ENCODE results near the gene NTRK2.
A peak's percentile ranks its signal among the peaks of the same experiment; 100 is the strongest.

The NTRK2 gene

GRCh38 chr9:84823421-84824271, 154.1 kb downstream of the NTRK2 start:
- peak; percentile 22 for DNase-seq (ENCODE audit: low read depth)
- in situ Hi-C loops (cut with HindIII; ENCODE audit: low sequenced_read_pairs): no loop called here
- TF ChIP-seq, protein P1, sequence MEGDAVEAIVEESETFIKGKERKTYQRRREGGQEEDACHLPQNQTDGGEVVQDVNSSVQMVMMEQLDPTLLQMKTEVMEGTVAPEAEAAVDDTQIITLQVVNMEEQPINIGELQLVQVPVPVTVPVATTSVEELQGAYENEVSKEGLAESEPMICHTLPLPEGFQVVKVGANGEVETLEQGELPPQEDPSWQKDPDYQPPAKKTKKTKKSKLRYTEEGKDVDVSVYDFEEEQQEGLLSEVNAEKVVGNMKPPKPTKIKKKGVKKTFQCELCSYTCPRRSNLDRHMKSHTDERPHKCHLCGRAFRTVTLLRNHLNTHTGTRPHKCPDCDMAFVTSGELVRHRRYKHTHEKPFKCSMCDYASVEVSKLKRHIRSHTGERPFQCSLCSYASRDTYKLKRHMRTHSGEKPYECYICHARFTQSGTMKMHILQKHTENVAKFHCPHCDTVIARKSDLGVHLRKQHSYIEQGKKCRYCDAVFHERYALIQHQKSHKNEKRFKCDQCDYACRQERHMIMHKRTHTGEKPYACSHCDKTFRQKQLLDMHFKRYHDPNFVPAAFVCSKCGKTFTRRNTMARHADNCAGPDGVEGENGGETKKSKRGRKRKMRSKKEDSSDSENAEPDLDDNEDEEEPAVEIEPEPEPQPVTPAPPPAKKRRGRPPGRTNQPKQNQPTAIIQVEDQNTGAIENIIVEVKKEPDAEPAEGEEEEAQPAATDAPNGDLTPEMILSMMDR (IDR thresholded peaks at IDR 0.05; ENCODE audit: low read depth, low read length, missing control alignments): no peak
- no peak overlapping the region for H3K4me3 ChIP-seq (ENCODE audit: low read depth, low read length)

- no peak for DNase-seq (ENCODE audit: low read depth)
- no peak overlapping the region for H3K4me3 ChIP-seq (ENCODE audit: low read depth, low read length)
- TF ChIP-seq, protein P1 (IDR thresholded peaks at IDR 0.05; ENCODE audit: low read depth, low read length, missing control alignments): no peak
- in situ Hi-C loops (cut with HindIII; ENCODE audit: low sequenced_read_pairs): no loop called here
These were observed 157.8 kb downstream of the NTRK2 start for GRCh38 chr9:84827216-84827765.

DNA sequence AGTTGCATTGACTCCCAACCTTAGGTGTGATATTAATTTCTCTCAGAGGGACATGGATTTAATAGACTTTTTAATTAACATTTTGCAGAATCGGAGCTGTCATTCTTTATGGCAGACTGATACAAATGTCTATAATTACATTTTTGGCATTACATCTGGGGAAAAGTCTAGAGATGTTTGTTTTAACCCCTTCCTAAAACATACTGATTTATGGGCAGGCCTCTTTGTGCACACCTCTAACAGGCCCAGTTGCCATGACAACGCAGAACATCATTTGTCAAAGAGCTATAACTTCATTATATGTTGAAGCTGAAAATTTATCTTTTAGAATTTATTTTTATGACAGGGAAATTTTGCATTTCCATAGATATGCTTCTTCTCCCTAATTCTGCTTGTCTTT, 158.5 kb downstream of the NTRK2 start:
- in situ Hi-C loops (cut with HindIII; ENCODE audit: low sequenced_read_pairs): no loop called here

GRCh38 chr9:84829471-84829870, 159.9 kb downstream of the NTRK2 start:
- H3K4me3 ChIP-seq (ENCODE audit: low read depth, low read length): no peak overlapping the region
- TF ChIP-seq, protein P1 (IDR thresholded peaks at IDR 0.05; ENCODE audit: low read depth, low read length, missing control alignments): no peak
- no peak for DNase-seq (ENCODE audit: low read depth)
- in situ Hi-C loops (cut with HindIII; ENCODE audit: low sequenced_read_pairs): no loop called here

More for the DNA sequence above, 158.5 kb downstream of the NTRK2 start:
- TF ChIP-seq, protein P1 (IDR thresholded peaks at IDR 0.05; ENCODE audit: low read depth, low read length, missing control alignments): no peak
- no peak for DNase-seq (ENCODE audit: low read depth)
- H3K4me3 ChIP-seq (ENCODE audit: low read depth, low read length): no peak overlapping the region

DNA sequence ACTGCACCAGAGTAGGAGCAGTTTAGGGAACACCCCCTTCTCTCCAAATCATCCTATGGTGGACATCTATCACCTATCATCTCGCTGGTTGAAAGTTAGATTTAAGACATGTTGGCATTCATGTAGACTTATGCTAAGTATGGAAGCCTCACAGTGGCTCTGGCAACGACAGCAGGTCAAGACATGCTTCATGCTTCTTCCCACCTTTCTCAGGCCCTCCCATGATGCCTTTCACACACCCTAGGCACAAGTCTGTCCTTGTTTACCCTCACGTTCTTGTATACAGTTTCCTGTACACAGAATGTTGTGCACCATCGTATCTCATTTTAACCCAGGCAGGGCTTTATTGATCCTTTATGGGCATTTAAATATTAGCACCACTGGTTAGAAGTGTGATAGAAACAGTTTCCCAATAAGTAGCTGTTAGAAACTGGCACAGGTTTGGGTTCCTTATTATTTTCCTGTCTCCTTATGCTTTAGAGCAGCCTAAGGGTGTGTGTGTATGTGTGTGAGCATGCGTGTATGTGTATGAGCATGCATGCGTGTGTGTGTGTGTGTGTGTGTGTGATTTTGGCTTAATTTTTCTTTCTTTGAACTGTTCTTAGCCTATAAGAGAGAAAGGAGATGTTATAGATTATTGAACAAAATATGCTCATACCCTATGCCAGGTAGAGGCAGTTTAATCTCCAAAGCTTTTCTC, 160.6 kb downstream of the NTRK2 start:
- no peak for DNase-seq (ENCODE audit: low read depth)
- in situ Hi-C loops (cut with HindIII; ENCODE audit: low sequenced_read_pairs): no loop called here
- H3K4me3 ChIP-seq (ENCODE audit: low read depth, low read length): no peak overlapping the region
- TF ChIP-seq, protein P1 (IDR thresholded peaks at IDR 0.05; ENCODE audit: low read depth, low read length, missing control alignments): no peak

- in situ Hi-C loops (cut with HindIII; ENCODE audit: low sequenced_read_pairs): no loop called here
- TF ChIP-seq, protein P1 (IDR thresholded peaks at IDR 0.05; ENCODE audit: low read depth, low read length, missing control alignments): no peak
- no peak for DNase-seq (ENCODE audit: low read depth)
- no peak overlapping the region for H3K4me3 ChIP-seq (ENCODE audit: low read depth, low read length)
These were observed 161.8 kb downstream of the NTRK2 start for GRCh38 chr9:84831377-84831776.
